ENCODE measurements around the gene PTPRJ. TPM values are rescaled to one million over a fixed set of nuclear protein-coding genes. Genes with fewer than 3 reads are reported as not detected.
"Not testable (repeated sequence)": the region's sequence is repeated elsewhere in the genome, so short reads cannot be mapped to it uniquely, and the experiment has no call there.

Gene PTPRJ
- 0.57 to 0.84 TPM (median 0.58 TPM) in 3 replicates for polyA plus RNA-seq
- polyA plus RNA-seq (2011; ENCODE audit: low read depth): 0.89 TPM
- 0.51 and 0.68 TPM in 2 replicates for polyA plus RNA-seq (2011; cell fraction: cytosol; rRNA removed)
- polyA plus RNA-seq (2011; cell fraction: nucleus; rRNA removed): 2.2 and 2.7 TPM in 2 replicates
- polyA plus RNA-seq (2012; ENCODE audit: low replicate concordance): 0.75 and 0.92 TPM in 2 replicates
- 1.2 to 2.5 TPM (median 1.8 TPM) in 3 replicates for polyA minus RNA-seq
- polyA minus RNA-seq (2011; cell fraction: cytosol; rRNA and poly(A)+ RNA removed): 2.3 TPM
- 3.1 and 6.6 TPM in 2 replicates for polyA minus RNA-seq (2011; cell fraction: nucleus; rRNA and poly(A)+ RNA removed)

DNA sequence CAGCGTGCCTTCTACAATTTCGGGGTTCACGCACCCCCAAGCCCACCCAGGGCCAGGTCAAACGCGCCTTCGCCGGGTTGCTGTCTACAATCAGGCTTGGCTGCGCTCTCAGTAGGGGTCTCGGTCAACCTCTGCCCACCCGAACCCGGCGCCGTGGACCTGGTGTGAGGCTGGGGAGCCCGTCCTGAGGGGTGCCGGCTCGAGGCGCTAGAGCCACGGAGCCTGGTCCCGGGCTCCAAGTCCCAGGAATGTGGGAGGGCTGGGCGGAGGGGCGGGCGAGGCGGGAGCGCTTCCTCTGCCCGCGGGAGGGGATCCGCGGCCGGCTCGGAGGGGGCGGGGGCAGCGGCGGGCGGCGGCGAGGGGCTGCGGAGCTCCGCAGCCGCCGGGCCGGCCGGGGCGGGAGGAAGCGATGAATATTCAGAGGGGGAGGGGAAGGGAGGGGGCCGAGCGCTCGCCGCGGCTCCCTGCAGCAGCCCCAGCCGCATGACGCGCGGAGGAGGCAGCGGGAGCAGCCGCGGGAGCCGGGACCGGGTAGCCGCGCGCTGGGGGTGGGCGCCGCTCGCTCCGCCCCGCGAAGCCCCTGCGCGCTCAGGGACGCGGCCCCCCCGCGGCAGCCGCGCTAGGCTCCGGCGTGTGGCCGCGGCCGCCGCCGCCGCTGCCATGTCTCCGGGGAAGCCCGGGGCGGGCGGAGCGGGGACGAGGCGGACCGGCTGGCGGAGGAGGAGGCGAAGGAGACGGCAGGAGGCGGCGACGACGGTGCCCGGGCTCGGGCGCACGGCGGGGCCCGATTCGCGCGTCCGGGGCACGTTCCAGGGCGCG is at the start of gene PTPRJ:
TSS of gene PTPRJ (plus strand) at position 472 of the 819 bp plus-strand sequence. CDS start 354 bp downstream, outside the sequence.
- peak within 1 kb of the TSS; percentile 73 for H3K4me2 ChIP-seq (ENCODE audit: control insufficient read depth, extremely low read depth, insufficient read depth, low read depth, low read length)
- H3K9ac ChIP-seq (ENCODE audit: control insufficient read depth, extremely low read depth, insufficient read depth, low read length): peak within 1 kb of the TSS; percentile 50
- no peaks in the 10 kb centered on the region for H3K4me1 ChIP-seq (ENCODE audit: control insufficient read depth, extremely low read depth, insufficient read depth, low read length)
- TF ChIP-seq CTCF (optimal IDR thresholded peaks at IDR 0.05 in 1 of 3, IDR thresholded peaks at IDR 0.05 in 1 of 3, conservative IDR thresholded peaks at IDR 0.05 in 1 of 3; ENCODE audit: extremely low read depth in 1 of 3, insufficient read depth in 2 of 3, low read length in 3 of 3) (no peak), EZH2 (IDR thresholded peaks at IDR 0.05; ENCODE audit: low read length) (peak; percentile 57)
- H3K27ac ChIP-seq (ENCODE audit: control insufficient read depth, insufficient read depth, low read length): no peak within 1 kb of the TSS
- no peaks in the 10 kb centered on the region for H3K9me1 ChIP-seq (ENCODE audit: control insufficient read depth, extremely low read depth, insufficient read depth, low read length)
- no peaks in the 10 kb centered on the region for H3K9me3 ChIP-seq (ENCODE audit: control insufficient read depth, low read depth, low read length)
- H3K4me3 ChIP-seq (ENCODE audit: control insufficient read depth in 2 of 3, extremely low read depth in 1 of 3, insufficient read depth in 2 of 3, low read depth in 1 of 3, low read length in 3 of 3): peak within 1 kb of the TSS; percentile 49 to 60 (median 57)
- dilution Hi-C loops (cut with MboI; ENCODE audit: extremely low pct_ligation_motif_present, low sequenced_read_pairs): no loop called here
- DNase-seq (ENCODE audit: low read depth, low spot score) (no peak), FAIRE-seq (no peak)
- H4K20me1 ChIP-seq (ENCODE audit: control insufficient read depth, extremely low read depth, insufficient read depth, low read length): no peaks in the 10 kb centered on the region
- H2AFZ ChIP-seq (ENCODE audit: control insufficient read depth, low read length): peak within 1 kb of the TSS; percentile 21
- no peaks in the 10 kb centered on the region for H3K79me2 ChIP-seq (ENCODE audit: control insufficient read depth, insufficient read depth, low read length)
- H3K27me3 ChIP-seq (ENCODE audit: control insufficient read depth, extremely low read depth, insufficient read depth, low read length): peaks cover 4% of the 10 kb centered on the region
- no peaks in the 10 kb centered on the region for H3K36me3 ChIP-seq (ENCODE audit: control insufficient read depth in 2 of 2, extremely low read depth in 1 of 2, insufficient read depth in 2 of 2, low read length in 2 of 2)

GRCh38 chr11:47932544-47932943 is 47.8 kb upstream of the PTPRJ start:
- Histone ChIP-seq H3K4me1 (ENCODE audit: control insufficient read depth, extremely low read depth, insufficient read depth, low read length) (no peaks in the 10 kb centered on the region), H3K79me2 (ENCODE audit: control insufficient read depth, insufficient read depth, low read length) (no peaks in the 10 kb centered on the region), H3K9me1 (ENCODE audit: control insufficient read depth, extremely low read depth, insufficient read depth, low read length) (no peaks in the 10 kb centered on the region), H3K4me2 (ENCODE audit: control insufficient read depth, extremely low read depth, insufficient read depth, low read depth, low read length) (no peak overlapping the region), H3K27me3 (ENCODE audit: control insufficient read depth, extremely low read depth, insufficient read depth, low read length) (no peaks in the 10 kb centered on the region), H2AFZ (ENCODE audit: control insufficient read depth, low read length) (no peak overlapping the region), H3K9ac (ENCODE audit: control insufficient read depth, extremely low read depth, insufficient read depth, low read length) (no peak overlapping the region), H3K36me3 (ENCODE audit: control insufficient read depth in 2 of 2, extremely low read depth in 1 of 2, insufficient read depth in 2 of 2, low read length in 2 of 2) (no peaks in the 10 kb centered on the region), H3K27ac (ENCODE audit: control insufficient read depth, insufficient read depth, low read length) (no peak overlapping the region), H4K20me1 (ENCODE audit: control insufficient read depth, extremely low read depth, insufficient read depth, low read length) (no peaks in the 10 kb centered on the region), H3K9me3 (ENCODE audit: control insufficient read depth, low read depth, low read length) (no peaks in the 10 kb centered on the region), H3K4me3 (ENCODE audit: control insufficient read depth in 2 of 3, extremely low read depth in 1 of 3, insufficient read depth in 2 of 3, low read depth in 1 of 3, low read length in 3 of 3) (no peak overlapping the region)
- DNase-seq (ENCODE audit: low read depth, low spot score): no peak
- TF ChIP-seq EZH2 (IDR thresholded peaks at IDR 0.05; ENCODE audit: low read length) (no peak), CTCF (optimal IDR thresholded peaks at IDR 0.05 in 1 of 3, IDR thresholded peaks at IDR 0.05 in 1 of 3, conservative IDR thresholded peaks at IDR 0.05 in 1 of 3; ENCODE audit: extremely low read depth in 1 of 3, insufficient read depth in 2 of 3, low read length in 3 of 3) (no peak)
- dilution Hi-C loops (cut with MboI; ENCODE audit: extremely low pct_ligation_motif_present, low sequenced_read_pairs): no loop called here
- FAIRE-seq: no peak

- H3K27ac ChIP-seq (ENCODE audit: control insufficient read depth, insufficient read depth, low read length); H3K9ac ChIP-seq (ENCODE audit: control insufficient read depth, extremely low read depth, insufficient read depth, low read length); H3K4me3 ChIP-seq (ENCODE audit: control insufficient read depth in 2 of 3, extremely low read depth in 1 of 3, insufficient read depth in 2 of 3, low read depth in 1 of 3, low read length in 3 of 3); H3K27me3 ChIP-seq (ENCODE audit: control insufficient read depth, extremely low read depth, insufficient read depth, low read length); DNase-seq (ENCODE audit: low read depth, low spot score); FAIRE-seq; H3K36me3 ChIP-seq (ENCODE audit: control insufficient read depth in 2 of 2, extremely low read depth in 1 of 2, insufficient read depth in 2 of 2, low read length in 2 of 2); H3K79me2 ChIP-seq (ENCODE audit: control insufficient read depth, insufficient read depth, low read length); H3K4me2 ChIP-seq (ENCODE audit: control insufficient read depth, extremely low read depth, insufficient read depth, low read depth, low read length); H3K9me3 ChIP-seq (ENCODE audit: control insufficient read depth, low read depth, low read length); dilution Hi-C loops (cut with MboI; ENCODE audit: extremely low pct_ligation_motif_present, low sequenced_read_pairs); H2AFZ ChIP-seq (ENCODE audit: control insufficient read depth, low read length); H4K20me1 ChIP-seq (ENCODE audit: control insufficient read depth, extremely low read depth, insufficient read depth, low read length); H3K9me1 ChIP-seq (ENCODE audit: control insufficient read depth, extremely low read depth, insufficient read depth, low read length); H3K4me1 ChIP-seq (ENCODE audit: control insufficient read depth, extremely low read depth, insufficient read depth, low read length): not testable (repeated sequence)
Observed at GRCh38 chr11:47933797-47934196, 46.6 kb upstream of the PTPRJ start.
